Epithelial cell of proximal tubule (primary cell): ENCODE results near the gene POLD1. TPM values are rescaled to one million over a fixed set of nuclear protein-coding genes. Genes with fewer than 3 reads are reported as not detected.
A peak's percentile ranks its signal among the peaks of the same experiment; 100 is the strongest.

Experiments
- DNase-seq: peaks from one replicate; pipeline ENCODE4 v3.0.0-alpha.2; 2011; ENCODE audit warnings: low read depth
- H3K4me3 ChIP-seq: 2 replicates; pipeline ENCODE4 v1.5.1; 2011; ENCODE audit warnings: low read depth, mild to moderate bottlenecking, low read length
- total RNA-seq: library from RNA; depleted of rRNA; stranded (reverse); fragments of >200 nt; gene quantifications from 2 replicates; pipeline ENCODE4 v1.2.3, GENCODE V29; 2015
- TF ChIP-seq, protein P1 (sequence below): conservative IDR thresholded peaks from 2 replicates; pipeline ENCODE4 v1.5.1; 2012; ENCODE audit warnings: low read depth, mild to moderate bottlenecking, low read length

Gene POLD1
- total RNA-seq, 1 donor from 2014 or later: 89.4 TPM

GRCh38 chr19:50413096-50413495 lies 28.9 kb downstream of the POLD1 start:
- H3K4me3 ChIP-seq: no peak overlapping the region
- DNase-seq: no peak
- TF ChIP-seq, protein P1, sequence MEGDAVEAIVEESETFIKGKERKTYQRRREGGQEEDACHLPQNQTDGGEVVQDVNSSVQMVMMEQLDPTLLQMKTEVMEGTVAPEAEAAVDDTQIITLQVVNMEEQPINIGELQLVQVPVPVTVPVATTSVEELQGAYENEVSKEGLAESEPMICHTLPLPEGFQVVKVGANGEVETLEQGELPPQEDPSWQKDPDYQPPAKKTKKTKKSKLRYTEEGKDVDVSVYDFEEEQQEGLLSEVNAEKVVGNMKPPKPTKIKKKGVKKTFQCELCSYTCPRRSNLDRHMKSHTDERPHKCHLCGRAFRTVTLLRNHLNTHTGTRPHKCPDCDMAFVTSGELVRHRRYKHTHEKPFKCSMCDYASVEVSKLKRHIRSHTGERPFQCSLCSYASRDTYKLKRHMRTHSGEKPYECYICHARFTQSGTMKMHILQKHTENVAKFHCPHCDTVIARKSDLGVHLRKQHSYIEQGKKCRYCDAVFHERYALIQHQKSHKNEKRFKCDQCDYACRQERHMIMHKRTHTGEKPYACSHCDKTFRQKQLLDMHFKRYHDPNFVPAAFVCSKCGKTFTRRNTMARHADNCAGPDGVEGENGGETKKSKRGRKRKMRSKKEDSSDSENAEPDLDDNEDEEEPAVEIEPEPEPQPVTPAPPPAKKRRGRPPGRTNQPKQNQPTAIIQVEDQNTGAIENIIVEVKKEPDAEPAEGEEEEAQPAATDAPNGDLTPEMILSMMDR: no peak

GRCh38 chr19:50413531-50413930 lies 29.4 kb downstream of the POLD1 start:
- DNase-seq: no peak
- TF ChIP-seq, protein P1: no peak
- H3K4me3 ChIP-seq: no peak overlapping the region

GRCh38 chr19:50414864-50415660 lies 30.9 kb downstream of the POLD1 start:
- no peak overlapping the region for H3K4me3 ChIP-seq
- no peak for DNase-seq
- TF ChIP-seq, protein P1: peak; percentile 82

- no peak for DNase-seq
- no peak overlapping the region for H3K4me3 ChIP-seq
- TF ChIP-seq, protein P1: no peak
These were observed 31.5 kb downstream of the POLD1 start for GRCh38 chr19:50415661-50416033.

DNA sequence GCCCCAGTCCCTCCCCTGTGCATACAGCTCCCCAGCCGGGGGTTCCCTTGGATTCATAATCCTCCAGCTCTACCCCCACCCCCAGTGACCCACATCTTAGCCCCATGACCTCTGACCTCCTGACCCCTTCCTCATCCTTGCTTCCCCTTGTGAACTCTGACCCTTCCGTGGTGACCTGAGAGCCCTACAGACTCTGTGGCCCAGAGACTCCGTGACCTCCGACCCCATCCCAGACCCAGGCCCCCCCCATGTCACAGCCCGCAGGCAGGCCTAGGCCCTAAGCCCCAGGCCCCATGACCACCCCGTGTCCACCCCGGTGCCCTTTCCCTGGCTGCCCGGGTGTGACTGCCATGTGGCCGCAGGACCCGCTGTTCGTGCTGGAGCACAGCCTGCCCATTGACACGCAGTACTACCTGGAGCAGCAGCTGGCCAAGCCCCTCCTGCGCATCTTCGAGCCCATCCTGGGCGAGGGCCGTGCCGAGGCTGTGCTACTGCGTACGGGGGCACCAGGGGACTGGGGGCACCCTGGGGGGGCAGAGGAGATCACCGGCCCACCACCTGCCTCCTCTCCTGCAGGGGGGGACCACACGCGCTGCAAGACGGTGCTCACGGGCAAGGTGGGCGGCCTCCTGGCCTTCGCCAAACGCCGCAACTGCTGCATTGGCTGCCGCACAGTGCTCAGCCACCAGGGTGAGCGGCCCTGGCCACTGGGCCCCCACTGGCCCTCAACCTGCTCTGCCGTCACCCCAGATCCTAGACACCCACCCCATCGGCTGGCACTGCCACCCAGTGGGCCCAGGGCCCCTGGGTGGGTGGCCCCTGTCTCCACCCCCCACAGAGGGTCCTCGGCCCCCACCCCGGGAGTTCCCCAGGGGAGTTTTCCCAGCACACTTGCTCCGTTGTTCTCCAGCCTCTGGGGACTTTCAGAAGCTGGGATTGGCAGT lies 32.2 kb downstream of the POLD1 start:
- TF ChIP-seq, protein P1: no peak
- no peak for DNase-seq
- no peak overlapping the region for H3K4me3 ChIP-seq

DNA sequence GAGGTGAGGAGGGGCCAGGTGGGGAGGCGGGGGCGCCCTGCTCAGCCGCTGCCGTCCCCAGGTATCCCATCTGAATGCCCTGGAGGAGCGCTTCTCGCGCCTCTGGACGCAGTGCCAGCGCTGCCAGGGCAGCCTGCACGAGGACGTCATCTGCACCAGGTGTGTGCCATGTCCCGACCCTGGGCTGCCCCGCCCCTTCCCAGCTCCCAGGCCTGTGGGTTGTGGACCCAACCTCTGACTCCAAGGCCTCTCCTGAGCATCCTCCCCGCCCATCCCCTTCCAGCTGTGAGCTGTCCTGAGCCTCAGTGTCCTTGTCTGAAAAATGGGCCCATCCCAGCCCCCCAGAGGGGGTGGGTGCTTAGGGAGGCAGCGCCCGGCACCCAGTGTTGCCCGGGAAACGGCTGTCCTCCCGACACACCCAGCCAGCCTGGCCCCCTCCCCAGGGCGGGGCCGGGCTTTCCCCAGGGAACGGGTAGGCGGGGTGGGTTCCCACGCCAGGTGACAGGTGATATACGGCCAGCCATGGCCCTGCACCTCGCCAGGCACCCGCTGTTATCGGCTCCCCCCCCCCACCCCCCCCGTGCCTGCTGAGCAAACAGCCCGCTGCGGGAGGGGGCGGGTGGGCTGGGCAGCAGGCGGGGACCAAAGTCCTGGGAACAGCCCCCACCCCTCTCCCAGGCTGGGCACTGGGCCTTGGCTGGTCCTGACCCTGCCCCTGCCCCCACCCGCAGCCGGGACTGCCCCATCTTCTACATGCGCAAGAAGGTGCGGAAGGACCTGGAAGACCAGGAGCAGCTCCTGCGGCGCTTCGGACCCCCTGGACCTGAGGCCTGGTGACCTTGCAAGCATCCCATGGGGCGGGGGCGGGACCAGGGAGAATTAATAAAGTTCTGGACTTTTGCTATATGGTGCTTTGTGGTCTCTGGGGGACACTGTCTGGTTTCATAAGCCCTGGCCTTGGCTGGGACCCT lies 33.2 kb downstream of the POLD1 start:
- TF ChIP-seq, protein P1: no peak
- DNase-seq: no peak
- H3K4me3 ChIP-seq: no peak overlapping the region
